GM23338 (cell line): ENCODE data around the gene PGP. TPM values are rescaled to one million over a fixed set of nuclear protein-coding genes. Genes with fewer than 3 reads are reported as not detected.

ENCODE experiments used
- ATAC-seq: fragments of 200-7000 bp; cut with Tn5 transposase; 3 replicates; pipeline ENCODE4 v1.9.1; 2020
- DNase-seq: peaks from one replicate; pipeline ENCODE4 v3.0.0-alpha.2; 2015; ENCODE audit warnings: low spot score
- H2AFZ ChIP-seq: fragments of 200-600 bp; sonication (generic); 2 replicates; pipeline ENCODE4 v1.8.0; 2016; ENCODE audit warnings: antibody characterized with exemption, mild to moderate bottlenecking, moderate library complexity
- H3F3A ChIP-seq: fragments of 200-600 bp; sonication (generic); replicated peaks from 2 replicates; pipeline ENCODE4 v1.8.0; 2017; ENCODE audit warnings: antibody characterized with exemption, mixed run types, low read depth
- H3K27ac ChIP-seq: fragments of 200-600 bp; sonication (generic); 2 replicates; pipeline ENCODE4 v1.6.1; 2016; ENCODE audit warnings: low read depth
- H3K27me3 ChIP-seq: fragments of 200-600 bp; sonication (generic); 2 replicates; pipeline ENCODE4 v1.8.0; 2016; ENCODE audit warnings: mild to moderate bottlenecking, mixed run types, moderate library complexity; ENCODE audit not compliant: insufficient read depth
- H3K36me3 ChIP-seq: fragments of 200-600 bp; sonication (generic); 2 replicates; pipeline ENCODE4 v1.8.0; 2016; ENCODE audit warnings: mild to moderate bottlenecking; ENCODE audit not compliant: insufficient read depth
- H3K4me1 ChIP-seq: fragments of 200-600 bp; sonication (generic); 2 replicates; pipeline ENCODE4 v1.8.0; 2016; ENCODE audit warnings: mild to moderate bottlenecking, moderate library complexity; ENCODE audit not compliant: insufficient read depth
- H3K4me2 ChIP-seq: fragments of 200-600 bp; sonication (generic); 2 replicates; pipeline ENCODE4 v1.7.1; 2017; ENCODE audit warnings: mixed run types
- H3K4me3 ChIP-seq: fragments of 200-600 bp; sonication (generic); 2 replicates; pipeline ENCODE4 v1.6.1; 2016; ENCODE audit warnings: mixed run types
- H3K79me2 ChIP-seq: fragments of 200-600 bp; sonication (generic); replicated peaks from 2 replicates; pipeline ENCODE4 v1.8.0; 2017; ENCODE audit warnings: mild to moderate bottlenecking; ENCODE audit not compliant: insufficient read depth
- H3K9me2 ChIP-seq: fragments of 200-600 bp; sonication (generic); 2 replicates; pipeline ENCODE4 v1.8.0; 2017; ENCODE audit not compliant: insufficient read depth
- H4K20me1 ChIP-seq: fragments of 200-600 bp; sonication (generic); replicated peaks from 2 replicates; pipeline ENCODE4 v1.8.0; 2017; ENCODE audit warnings: mild to moderate bottlenecking; ENCODE audit not compliant: insufficient read depth
- H3K27ac Mint-ChIP-seq: 2 replicates; pipeline ENCODE4 v1.8.0; 2020; ENCODE audit warnings: inconsistent platforms, mild to moderate bottlenecking, moderate library complexity, mixed read lengths
- H3K27me3 Mint-ChIP-seq: 3 replicates; pipeline ENCODE4 v1.8.0; 2022; ENCODE audit warnings: low read depth, mild to moderate bottlenecking, moderate library complexity, mixed read lengths, inconsistent platforms; ENCODE audit not compliant: insufficient read depth, poor library complexity
- H3K36me3 Mint-ChIP-seq: 3 replicates; pipeline ENCODE4 v1.8.0; 2021; ENCODE audit warnings: low read depth, mild to moderate bottlenecking, inconsistent platforms, moderate library complexity, mixed read lengths
- H3K4me1 Mint-ChIP-seq: 3 replicates; pipeline ENCODE4 v1.8.0; 2020; ENCODE audit warnings: mild to moderate bottlenecking, inconsistent platforms, mixed read lengths
- H3K4me3 Mint-ChIP-seq: 3 replicates; pipeline ENCODE4 v1.8.0; 2021; ENCODE audit warnings: moderate library complexity, mild to moderate bottlenecking, inconsistent platforms, mixed read lengths
- H3K9me3 Mint-ChIP-seq: 3 replicates; pipeline ENCODE4 v1.8.0; 2020; ENCODE audit warnings: moderate library complexity, mild to moderate bottlenecking, inconsistent platforms, mixed read lengths
- CREB1 ChIP-seq: fragments of 250-450 bp; sonication (Bioruptor Pico); IDR thresholded peaks from 2 replicates; pipeline ENCODE4 v1.5.0; 2020; ENCODE audit warnings: low read depth, mild to moderate bottlenecking, moderate library complexity
- EZH2 ChIP-seq: fragments of 200-600 bp; sonication (generic); IDR thresholded peaks from one replicate; pipeline ENCODE4 v1.8.0; 2017; ENCODE audit warnings: antibody characterized with exemption, mild to moderate bottlenecking, low read depth; ENCODE audit not compliant: unreplicated experiment
- EZH2phosphoT487 ChIP-seq: fragments of 200-600 bp; sonication (generic); IDR thresholded peaks from one replicate; pipeline ENCODE4 v1.8.1; 2018; ENCODE audit warnings: antibody characterized with exemption; ENCODE audit not compliant: unreplicated experiment
- JUNB ChIP-seq: IDR thresholded peaks from one replicate; pipeline ENCODE4 v1.6.1; 2016; ENCODE audit warnings: antibody characterized with exemption; ENCODE audit not compliant: unreplicated experiment
- NANOG ChIP-seq: IDR thresholded peaks from 2 replicates; pipeline ENCODE4 v1.6.1; 2016; ENCODE audit warnings: antibody characterized with exemption, borderline replicate concordance
- POLR2AphosphoS5 ChIP-seq: IDR thresholded peaks from 2 replicates; pipeline ENCODE4 v1.6.1; 2016; ENCODE audit warnings: antibody characterized with exemption, low read depth
- STAT1 ChIP-seq: IDR thresholded peaks from one replicate; pipeline ENCODE4 v1.6.1; 2016; ENCODE audit warnings: antibody characterized with exemption; ENCODE audit not compliant: unreplicated experiment
- ZNF114 ChIP-seq: fragments of 250-450 bp; sonication (Bioruptor Pico); IDR thresholded peaks from 2 replicates; pipeline ENCODE4 v1.5.0; 2020; ENCODE audit warnings: mild to moderate bottlenecking, moderate library complexity
- ZNF331 ChIP-seq: fragments of 250-450 bp; sonication (Bioruptor Pico); IDR thresholded peaks from 2 replicates; pipeline ENCODE4 v1.5.0; 2020; ENCODE audit warnings: low read depth, mild to moderate bottlenecking, moderate library complexity
- polyA plus RNA-seq: library from polyadenylated mRNA; unstranded; fragments of >200 nt; fragmentation: Nextera tagmentation; extraction: Ambion mirVana; gene quantifications from 2 replicates; pipeline ENCODE4 v1.2.1, GENCODE V29; 2016
- total RNA-seq: library from RNA; depleted of rRNA; stranded (reverse); fragments of >200 nt; shearing (Covaris generic); gene quantifications from 2 replicates; pipeline ENCODE4 v1.2.3, GENCODE V29; 2014
- TF ChIP-seq, protein P1 (sequence below): IDR thresholded peaks from 2 replicates; pipeline ENCODE4 v1.6.1; 2016; ENCODE audit warnings: antibody characterized with exemption
- TF ChIP-seq, protein P2 (sequence below): fragments of 250-450 bp; sonication (Bioruptor Pico); IDR thresholded peaks from 2 replicates; pipeline ENCODE4 v1.5.0; 2020; ENCODE audit warnings: mild to moderate bottlenecking, moderate library complexity
- TF ChIP-seq, protein P3 (sequence below), 2 experiments: fragments of 200-600 bp in 1 of 2; sonication (generic) in 1 of 2; conservative IDR thresholded peaks; 2 replicates each; pipeline versions ENCODE4 v1.5.1 to v1.6.1; 2016 to 2017; ENCODE audit warnings: antibody characterized with exemption in 2 of 2, low read depth in 2 of 2, mild to moderate bottlenecking in 2 of 2, moderate library complexity in 1 of 2
- TF ChIP-seq, protein P4 (sequence below): IDR thresholded peaks from one replicate; pipeline ENCODE4 v1.6.1; 2018; ENCODE audit warnings: antibody characterized with exemption; ENCODE audit not compliant: unreplicated experiment

Gene PGP
- total and polyA plus RNA-seq, 2 experiments from 2014 or later, result 44.4 to 80.3 TPM

DNA sequence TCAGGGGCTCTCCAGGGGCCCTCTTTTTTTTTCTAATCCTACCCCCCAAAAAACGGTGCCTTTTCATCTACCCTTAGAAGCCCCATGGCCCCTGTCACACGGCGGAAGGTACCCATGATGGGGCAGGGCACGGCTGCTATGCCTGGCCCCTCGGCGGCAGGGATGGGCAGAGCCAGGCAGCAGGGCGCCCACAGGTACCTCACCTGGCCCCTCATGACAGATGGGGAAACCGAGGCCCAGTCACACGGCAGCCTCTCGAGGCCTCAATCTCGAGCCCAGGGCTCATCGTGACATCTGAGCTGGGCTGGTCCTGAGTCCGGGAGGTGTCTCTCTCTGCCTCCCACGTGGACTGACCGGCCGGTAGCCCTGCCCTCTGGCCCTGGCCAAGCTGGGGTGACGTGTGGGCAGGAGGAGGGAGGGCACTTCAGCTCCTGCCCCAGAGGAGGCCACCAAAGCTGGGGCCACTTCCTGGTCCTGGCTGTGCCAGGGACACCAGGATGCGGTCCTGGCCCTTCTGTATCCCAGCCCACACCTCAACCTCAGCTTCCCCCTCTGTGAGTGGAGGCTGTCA is 47.5 kb downstream of the PGP start:
- H3K4me1 Mint-ChIP-seq, result peaks cover 2% of the 10 kb centered on the region; the same call in 2 of the 3 replicates
- Histone ChIP-seq H3K4me2 (no peak overlapping the region), H3K79me2 (peaks cover 14% of the 10 kb centered on the region), H3K27me3 (no peaks in the 10 kb centered on the region), H3K27ac (no peak overlapping the region), H3K4me3 (no peak overlapping the region), H2AFZ (no peak overlapping the region), H3F3A (peaks cover 13% of the 10 kb centered on the region; the same call in 1 of the 2 replicates), H3K36me3 (peaks cover 4% of the 10 kb centered on the region; the same call in 1 of the 2 replicates), H4K20me1 (no peaks in the 10 kb centered on the region; the same call in 1 of the 2 replicates), H3K4me1 (no peaks in the 10 kb centered on the region), H3K9me2 (no peaks in the 10 kb centered on the region)
- no peak overlapping the region for H3K27ac Mint-ChIP-seq
- H3K4me3 Mint-ChIP-seq, result no peak overlapping the region
- H3K36me3 Mint-ChIP-seq, result peaks cover 32% of the 10 kb centered on the region
- no peaks in the 10 kb centered on the region; the same call in 2 of the 3 replicates for H3K9me3 Mint-ChIP-seq
- ATAC-seq, result no peak
- no peak for DNase-seq
- TF ChIP-seq, protein P1, sequence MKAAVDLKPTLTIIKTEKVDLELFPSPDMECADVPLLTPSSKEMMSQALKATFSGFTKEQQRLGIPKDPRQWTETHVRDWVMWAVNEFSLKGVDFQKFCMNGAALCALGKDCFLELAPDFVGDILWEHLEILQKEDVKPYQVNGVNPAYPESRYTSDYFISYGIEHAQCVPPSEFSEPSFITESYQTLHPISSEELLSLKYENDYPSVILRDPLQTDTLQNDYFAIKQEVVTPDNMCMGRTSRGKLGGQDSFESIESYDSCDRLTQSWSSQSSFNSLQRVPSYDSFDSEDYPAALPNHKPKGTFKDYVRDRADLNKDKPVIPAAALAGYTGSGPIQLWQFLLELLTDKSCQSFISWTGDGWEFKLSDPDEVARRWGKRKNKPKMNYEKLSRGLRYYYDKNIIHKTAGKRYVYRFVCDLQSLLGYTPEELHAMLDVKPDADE, result no peak
- TF ChIP-seq NANOG (no peak), POLR2AphosphoS5 (no peak), EZH2 (no peak), STAT1 (no peak), ZNF114 (CRISPR knock-in tag) (no peak), ZNF331 (CRISPR knock-in tag) (no peak), JUNB (no peak), EZH2phosphoT487 (no peak), CREB1 (CRISPR knock-in tag) (no peak)
- TF ChIP-seq, protein P2, sequence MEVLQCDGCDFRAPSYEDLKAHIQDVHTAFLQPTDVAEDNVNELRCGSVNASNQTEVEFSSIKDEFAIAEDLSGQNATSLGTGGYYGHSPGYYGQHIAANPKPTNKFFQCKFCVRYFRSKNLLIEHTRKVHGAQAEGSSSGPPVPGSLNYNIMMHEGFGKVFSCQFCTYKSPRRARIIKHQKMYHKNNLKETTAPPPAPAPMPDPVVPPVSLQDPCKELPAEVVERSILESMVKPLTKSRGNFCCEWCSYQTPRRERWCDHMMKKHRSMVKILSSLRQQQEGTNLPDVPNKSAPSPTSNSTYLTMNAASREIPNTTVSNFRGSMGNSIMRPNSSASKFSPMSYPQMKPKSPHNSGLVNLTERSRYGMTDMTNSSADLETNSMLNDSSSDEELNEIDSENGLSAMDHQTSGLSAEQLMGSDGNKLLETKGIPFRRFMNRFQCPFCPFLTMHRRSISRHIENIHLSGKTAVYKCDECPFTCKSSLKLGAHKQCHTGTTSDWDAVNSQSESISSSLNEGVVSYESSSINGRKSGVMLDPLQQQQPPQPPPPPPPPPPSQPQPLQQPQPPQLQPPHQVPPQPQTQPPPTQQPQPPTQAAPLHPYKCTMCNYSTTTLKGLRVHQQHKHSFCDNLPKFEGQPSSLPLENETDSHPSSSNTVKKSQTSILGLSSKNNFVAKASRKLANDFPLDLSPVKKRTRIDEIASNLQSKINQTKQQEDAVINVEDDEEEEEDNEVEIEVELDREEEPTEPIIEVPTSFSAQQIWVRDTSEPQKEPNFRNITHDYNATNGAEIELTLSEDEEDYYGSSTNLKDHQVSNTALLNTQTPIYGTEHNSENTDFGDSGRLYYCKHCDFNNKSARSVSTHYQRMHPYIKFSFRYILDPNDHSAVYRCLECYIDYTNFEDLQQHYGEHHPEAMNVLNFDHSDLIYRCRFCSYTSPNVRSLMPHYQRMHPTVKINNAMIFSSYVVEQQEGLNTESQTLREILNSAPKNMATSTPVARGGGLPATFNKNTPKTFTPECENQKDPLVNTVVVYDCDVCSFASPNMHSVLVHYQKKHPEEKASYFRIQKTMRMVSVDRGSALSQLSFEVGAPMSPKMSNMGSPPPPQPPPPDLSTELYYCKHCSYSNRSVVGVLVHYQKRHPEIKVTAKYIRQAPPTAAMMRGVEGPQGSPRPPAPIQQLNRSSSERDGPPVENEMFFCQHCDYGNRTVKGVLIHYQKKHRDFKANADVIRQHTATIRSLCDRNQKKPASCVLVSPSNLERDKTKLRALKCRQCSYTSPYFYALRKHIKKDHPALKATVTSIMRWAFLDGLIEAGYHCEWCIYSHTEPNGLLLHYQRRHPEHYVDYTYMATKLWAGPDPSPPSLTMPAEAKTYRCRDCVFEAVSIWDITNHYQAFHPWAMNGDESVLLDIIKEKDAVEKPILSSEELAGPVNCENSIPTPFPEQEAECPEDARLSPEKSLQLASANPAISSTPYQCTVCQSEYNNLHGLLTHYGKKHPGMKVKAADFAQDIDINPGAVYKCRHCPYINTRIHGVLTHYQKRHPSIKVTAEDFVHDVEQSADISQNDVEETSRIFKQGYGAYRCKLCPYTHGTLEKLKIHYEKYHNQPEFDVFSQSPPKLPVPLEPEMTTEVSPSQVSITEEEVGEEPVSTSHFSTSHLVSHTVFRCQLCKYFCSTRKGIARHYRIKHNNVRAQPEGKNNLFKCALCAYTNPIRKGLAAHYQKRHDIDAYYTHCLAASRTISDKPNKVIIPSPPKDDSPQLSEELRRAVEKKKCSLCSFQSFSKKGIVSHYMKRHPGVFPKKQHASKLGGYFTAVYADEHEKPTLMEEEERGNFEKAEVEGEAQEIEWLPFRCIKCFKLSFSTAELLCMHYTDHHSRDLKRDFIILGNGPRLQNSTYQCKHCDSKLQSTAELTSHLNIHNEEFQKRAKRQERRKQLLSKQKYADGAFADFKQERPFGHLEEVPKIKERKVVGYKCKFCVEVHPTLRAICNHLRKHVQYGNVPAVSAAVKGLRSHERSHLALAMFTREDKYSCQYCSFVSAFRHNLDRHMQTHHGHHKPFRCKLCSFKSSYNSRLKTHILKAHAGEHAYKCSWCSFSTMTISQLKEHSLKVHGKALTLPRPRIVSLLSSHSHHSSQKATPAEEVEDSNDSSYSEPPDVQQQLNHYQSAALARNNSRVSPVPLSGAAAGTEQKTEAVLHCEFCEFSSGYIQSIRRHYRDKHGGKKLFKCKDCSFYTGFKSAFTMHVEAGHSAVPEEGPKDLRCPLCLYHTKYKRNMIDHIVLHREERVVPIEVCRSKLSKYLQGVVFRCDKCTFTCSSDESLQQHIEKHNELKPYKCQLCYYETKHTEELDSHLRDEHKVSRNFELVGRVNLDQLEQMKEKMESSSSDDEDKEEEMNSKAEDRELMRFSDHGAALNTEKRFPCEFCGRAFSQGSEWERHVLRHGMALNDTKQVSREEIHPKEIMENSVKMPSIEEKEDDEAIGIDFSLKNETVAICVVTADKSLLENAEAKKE (CRISPR knock-in tag), result no peak
- TF ChIP-seq, protein P3, sequence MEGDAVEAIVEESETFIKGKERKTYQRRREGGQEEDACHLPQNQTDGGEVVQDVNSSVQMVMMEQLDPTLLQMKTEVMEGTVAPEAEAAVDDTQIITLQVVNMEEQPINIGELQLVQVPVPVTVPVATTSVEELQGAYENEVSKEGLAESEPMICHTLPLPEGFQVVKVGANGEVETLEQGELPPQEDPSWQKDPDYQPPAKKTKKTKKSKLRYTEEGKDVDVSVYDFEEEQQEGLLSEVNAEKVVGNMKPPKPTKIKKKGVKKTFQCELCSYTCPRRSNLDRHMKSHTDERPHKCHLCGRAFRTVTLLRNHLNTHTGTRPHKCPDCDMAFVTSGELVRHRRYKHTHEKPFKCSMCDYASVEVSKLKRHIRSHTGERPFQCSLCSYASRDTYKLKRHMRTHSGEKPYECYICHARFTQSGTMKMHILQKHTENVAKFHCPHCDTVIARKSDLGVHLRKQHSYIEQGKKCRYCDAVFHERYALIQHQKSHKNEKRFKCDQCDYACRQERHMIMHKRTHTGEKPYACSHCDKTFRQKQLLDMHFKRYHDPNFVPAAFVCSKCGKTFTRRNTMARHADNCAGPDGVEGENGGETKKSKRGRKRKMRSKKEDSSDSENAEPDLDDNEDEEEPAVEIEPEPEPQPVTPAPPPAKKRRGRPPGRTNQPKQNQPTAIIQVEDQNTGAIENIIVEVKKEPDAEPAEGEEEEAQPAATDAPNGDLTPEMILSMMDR (conservative IDR thresholded peaks at IDR 0.05; ENCODE audit: low read depth in 2 of 2), result no peak
- TF ChIP-seq, protein P4, sequence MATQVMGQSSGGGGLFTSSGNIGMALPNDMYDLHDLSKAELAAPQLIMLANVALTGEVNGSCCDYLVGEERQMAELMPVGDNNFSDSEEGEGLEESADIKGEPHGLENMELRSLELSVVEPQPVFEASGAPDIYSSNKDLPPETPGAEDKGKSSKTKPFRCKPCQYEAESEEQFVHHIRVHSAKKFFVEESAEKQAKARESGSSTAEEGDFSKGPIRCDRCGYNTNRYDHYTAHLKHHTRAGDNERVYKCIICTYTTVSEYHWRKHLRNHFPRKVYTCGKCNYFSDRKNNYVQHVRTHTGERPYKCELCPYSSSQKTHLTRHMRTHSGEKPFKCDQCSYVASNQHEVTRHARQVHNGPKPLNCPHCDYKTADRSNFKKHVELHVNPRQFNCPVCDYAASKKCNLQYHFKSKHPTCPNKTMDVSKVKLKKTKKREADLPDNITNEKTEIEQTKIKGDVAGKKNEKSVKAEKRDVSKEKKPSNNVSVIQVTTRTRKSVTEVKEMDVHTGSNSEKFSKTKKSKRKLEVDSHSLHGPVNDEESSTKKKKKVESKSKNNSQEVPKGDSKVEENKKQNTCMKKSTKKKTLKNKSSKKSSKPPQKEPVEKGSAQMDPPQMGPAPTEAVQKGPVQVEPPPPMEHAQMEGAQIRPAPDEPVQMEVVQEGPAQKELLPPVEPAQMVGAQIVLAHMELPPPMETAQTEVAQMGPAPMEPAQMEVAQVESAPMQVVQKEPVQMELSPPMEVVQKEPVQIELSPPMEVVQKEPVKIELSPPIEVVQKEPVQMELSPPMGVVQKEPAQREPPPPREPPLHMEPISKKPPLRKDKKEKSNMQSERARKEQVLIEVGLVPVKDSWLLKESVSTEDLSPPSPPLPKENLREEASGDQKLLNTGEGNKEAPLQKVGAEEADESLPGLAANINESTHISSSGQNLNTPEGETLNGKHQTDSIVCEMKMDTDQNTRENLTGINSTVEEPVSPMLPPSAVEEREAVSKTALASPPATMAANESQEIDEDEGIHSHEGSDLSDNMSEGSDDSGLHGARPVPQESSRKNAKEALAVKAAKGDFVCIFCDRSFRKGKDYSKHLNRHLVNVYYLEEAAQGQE, result no peak
- peaks cover 16% of the 10 kb centered on the region for H3K27me3 Mint-ChIP-seq
